Activated CD8-positive, alpha-beta memory T cell treated with anti-CD3 and anti-CD28 coated beads for 48 hours (primary cell): Measurements from ENCODE around the gene TMEM179B.

Source experiments
- DNase-seq, 3 experiments: peaks; one replicate each; pipeline ENCODE4 v3.0.0-alpha.2; 2020; ENCODE audit warnings: low read depth in 2 of 3, low spot score in 2 of 3

TMEM179B gene

DNA sequence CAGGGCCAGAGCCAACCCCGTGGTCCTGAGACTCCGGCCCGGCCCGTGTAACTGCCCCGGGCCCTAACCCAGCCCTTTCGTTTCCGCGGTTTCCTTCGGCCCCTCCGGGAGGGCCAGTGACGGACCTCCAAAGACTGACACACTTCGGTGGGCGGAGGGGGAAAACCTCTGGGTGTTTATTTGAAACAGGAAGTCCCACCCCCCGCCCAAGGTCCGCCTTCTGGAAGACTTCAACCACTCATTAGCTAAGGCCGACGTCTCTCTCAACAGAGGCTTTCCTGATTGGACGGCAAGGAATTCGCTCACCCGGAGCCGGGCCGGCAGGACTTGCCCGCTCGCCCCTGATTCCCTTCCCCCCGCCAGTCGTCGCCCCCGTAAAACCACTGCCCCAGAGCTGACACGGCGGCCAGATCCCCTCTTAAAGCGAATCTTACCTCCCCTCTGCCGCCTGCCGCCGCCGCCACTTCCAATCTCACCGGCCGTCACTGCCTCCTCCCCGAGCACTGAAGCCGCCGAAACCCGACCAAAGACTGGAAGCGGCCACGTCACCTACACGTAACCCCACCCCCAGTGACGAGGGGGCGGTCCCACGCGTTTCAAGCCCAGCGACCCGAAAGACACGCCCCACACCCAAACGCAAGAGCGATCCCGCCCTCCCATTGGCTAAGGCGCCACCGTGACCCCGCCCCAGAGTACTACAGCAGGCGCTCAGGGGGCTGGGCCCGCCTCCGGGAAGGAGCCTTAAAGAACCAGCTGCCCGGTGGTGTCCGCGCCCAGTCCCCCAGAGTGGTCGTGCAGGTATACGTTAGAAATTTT lies 44.5 kb downstream of the TMEM179B start, which contains the start of gene STX5:
STX5 (minus strand) TSS at position 532 of the 816 bp plus-strand sequence. CDS start 808 bp downstream, outside the sequence.
- DNase-seq, result peak; percentile 98 to 99 (median 98)

- DNase-seq, result no peak
Observed at GRCh38 chr11:62832336-62833234, 45.4 kb downstream of the TMEM179B start, which contains the start of gene TEX54. TSS of gene TEX54 (minus strand) at chr11:62832841.

- DNase-seq, result no peak
Observed at GRCh38 chr11:62835336-62835735, 48.1 kb downstream of the TMEM179B start.

DNA sequence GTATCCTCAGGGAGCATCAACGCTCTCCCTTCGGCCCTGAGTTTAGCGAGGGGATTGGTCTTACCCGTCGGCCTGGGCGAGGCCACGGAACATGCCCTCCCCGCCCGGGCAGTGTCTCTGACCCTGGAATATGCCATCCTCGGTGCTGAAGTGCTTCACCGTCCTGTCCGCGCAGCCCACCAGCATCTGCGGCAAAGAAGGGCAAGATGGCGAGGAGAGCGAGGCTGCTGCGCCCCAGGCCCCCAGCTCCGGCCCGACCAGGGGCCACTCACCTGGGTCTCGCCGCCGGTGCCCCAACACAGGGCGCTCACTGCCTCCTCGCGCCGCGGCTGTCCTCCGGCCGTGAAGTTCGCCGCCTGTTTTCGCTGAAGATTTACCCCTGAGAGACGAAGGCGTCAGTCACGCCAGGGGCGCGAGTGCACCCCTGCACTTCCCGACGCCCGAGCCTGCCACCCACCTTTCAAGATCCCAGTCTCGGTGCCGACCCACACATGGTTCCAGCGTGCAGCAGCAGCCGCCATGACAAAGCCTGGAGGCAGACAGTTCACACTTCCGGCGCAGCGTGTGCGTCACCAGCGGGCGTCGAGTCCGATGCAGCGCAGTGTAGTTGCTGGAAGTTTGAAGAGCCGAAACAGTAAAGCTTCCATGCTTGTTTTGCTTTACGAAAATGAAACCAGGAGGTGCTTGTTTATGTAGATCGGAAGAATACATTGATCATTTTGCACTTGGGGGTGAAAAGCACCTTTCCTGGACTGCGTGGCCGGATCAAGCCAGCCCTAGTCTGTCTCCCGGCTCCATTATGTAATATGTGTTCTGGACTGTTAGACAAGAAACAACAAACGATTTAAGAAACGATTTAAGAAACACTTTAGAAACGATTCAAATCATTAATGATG lies 52.1 kb downstream of the TMEM179B start, which contains the start of gene WDR74:
WDR74 (minus strand) TSS at position 541 of the 896 bp plus-strand sequence; CDS start at position 521, 20 bp downstream.
- DNase-seq, result peak in 2 of 3 experiments; percentile 69 to 73
